GM12878 (cell line): ENCODE data around the gene KRTAP20-1. TPM values are rescaled to one million over a fixed set of nuclear protein-coding genes. Genes with fewer than 3 reads are reported as not detected.

ENCODE experiments used
- ATAC-seq: fragments of 200-7000 bp; cut with Tn5 transposase; 3 replicates; pipeline ENCODE4 v1.9.1; 2020; ENCODE audit warnings: mild to moderate bottlenecking, moderate library complexity
- BruUV-seq: library from RNA; stranded (reverse); fragments of 400-500 nt; replicated peaks from 2 replicates; lab custom pipeline; 2021; lab: Mats Ljungman, UMichigan
- CTCF ChIA-PET: fragments of 300-600 bp; sonication (Branson Sonifier 250); formaldehyde crosslinking; extraction: SDS; loops from one replicate; lab custom pipeline; 2021; ENCODE audit warnings: inconsistent platforms; lab: Yijun Ruan, JAX
- POLR2A ChIA-PET: fragments of 350-600 bp; formaldehyde crosslinking; extraction: SDS; loops from one replicate; lab custom pipeline; 2021; ENCODE audit warnings: inconsistent platforms; lab: Charles Lee
- RAD21 ChIA-PET: fragments of 300-600 bp; sonication (Branson Sonifier 250); formaldehyde crosslinking; loops from one replicate; lab custom pipeline; 2023; ENCODE audit warnings: antibody characterized with exemption; ENCODE audit not compliant: unreplicated experiment; lab: Charles Lee
- SMC1A ChIA-PET: fragments of 300-600 bp; sonication (Branson Sonifier 250); formaldehyde crosslinking; loops from one replicate; lab custom pipeline; 2023; ENCODE audit not compliant: unreplicated experiment, uncharacterized antibody; lab: Charles Lee
- DNase-seq: peaks from one replicate; pipeline ENCODE4 v3.0.0-alpha.2; 2011; ENCODE audit warnings: low read depth, low spot score
- FAIRE-seq: peaks from 3 replicates; lab custom pipeline; 2011; peaks lifted over from hg19 to GRCh38; lab: Jason Lieb, UNC
- H2AFZ ChIP-seq: 2 replicates; pipeline ENCODE4 v1.6.0; 2011; ENCODE audit warnings: low read depth, low read length, control low read depth; ENCODE audit not compliant: control insufficient read depth
- H3K27ac ChIP-seq: 2 replicates; pipeline ENCODE4 v1.5.1; 2011; ENCODE audit warnings: control low read depth; ENCODE audit not compliant: control insufficient read depth, insufficient read depth
- H3K27me3 ChIP-seq, 2 experiments: replicated peaks in 1 of 2; 2 replicates each; pipeline versions ENCODE4 v1.6.0 to v1.6.1; 2011; ENCODE audit warnings: low read length in 1 of 2; ENCODE audit not compliant: control insufficient read depth in 2 of 2, insufficient read depth in 2 of 2
- H3K36me3 ChIP-seq, 2 experiments: 2 replicates each; pipeline ENCODE4 v1.5.1; 2011; ENCODE audit warnings: low read length in 1 of 2; ENCODE audit not compliant: control insufficient read depth in 2 of 2, insufficient read depth in 2 of 2
- H3K4me1 ChIP-seq: 2 replicates; pipeline ENCODE4 v1.6.1; 2011; ENCODE audit warnings: mild to moderate bottlenecking, low read length, moderate library complexity, mixed read lengths; ENCODE audit not compliant: control insufficient read depth, insufficient read depth
- H3K4me2 ChIP-seq: 2 replicates; pipeline ENCODE4 v1.6.0; 2011; ENCODE audit warnings: control low read depth; ENCODE audit not compliant: control insufficient read depth, insufficient read depth
- H3K4me3 ChIP-seq: fragments of 200-600 bp; sonication (generic); 2 replicates; pipeline ENCODE4 v1.5.1; 2016
- H3K79me2 ChIP-seq: 2 replicates; pipeline ENCODE4 v1.6.0; 2011; ENCODE audit warnings: low read length; ENCODE audit not compliant: control insufficient read depth, insufficient read depth
- H3K9ac ChIP-seq: 2 replicates; pipeline ENCODE4 v1.8.0; 2011; ENCODE audit warnings: low read length, control low read depth, mixed read lengths; ENCODE audit not compliant: control insufficient read depth, insufficient read depth
- H3K9me3 ChIP-seq: replicated peaks from 3 replicates; pipeline ENCODE4 v1.5.1; 2011; ENCODE audit warnings: mild to moderate bottlenecking, low read length; ENCODE audit not compliant: control insufficient read depth, insufficient read depth
- H4K20me1 ChIP-seq: 2 replicates; pipeline ENCODE4 v1.6.0; 2011; ENCODE audit not compliant: control insufficient read depth, insufficient read depth
- CBX3 ChIP-seq: fragments of 200-600 bp; sonication (generic); IDR thresholded peaks from 2 replicates; pipeline ENCODE4 v1.6.1; 2016; ENCODE audit warnings: low read depth, borderline replicate concordance
- CHD4 ChIP-seq: fragments of 200-600 bp; sonication (generic); IDR thresholded peaks from 2 replicates; pipeline ENCODE4 v1.6.1; 2016; ENCODE audit warnings: mild to moderate bottlenecking
- MXI1 ChIP-seq: fragments of 150-350 bp; IDR thresholded peaks from 2 replicates; pipeline ENCODE4 v1.6.1; 2011; ENCODE audit warnings: low read depth, mild to moderate bottlenecking, inconsistent platforms, low read length, improper control_type of control experiment
- NFXL1 ChIP-seq: fragments of 450-650 bp; IDR thresholded peaks from 2 replicates; pipeline ENCODE4 v1.6.1; 2017; ENCODE audit warnings: antibody characterized with exemption, mild to moderate bottlenecking, borderline replicate concordance
- NFYB ChIP-seq: IDR thresholded peaks from 2 replicates; pipeline ENCODE4 v1.6.1; 2011; ENCODE audit warnings: low read depth, mild to moderate bottlenecking, low read length, improper control_type of control experiment, moderate library complexity; ENCODE audit not compliant: insufficient read depth
- SKIL ChIP-seq: fragments of 450-650 bp; IDR thresholded peaks from 2 replicates; pipeline ENCODE4 v1.6.1; 2017; ENCODE audit warnings: mild to moderate bottlenecking, low read depth, inconsistent platforms; ENCODE audit not compliant: poor library complexity, severe bottlenecking
- STAT3 ChIP-seq: IDR thresholded peaks from 2 replicates; pipeline ENCODE4 v1.6.1; 2011; ENCODE audit warnings: low read depth, low read length, improper control_type of control experiment
- ZNF207 ChIP-seq: fragments of 450-650 bp; IDR thresholded peaks from 2 replicates; pipeline ENCODE4 v1.6.1; 2014; ENCODE audit warnings: antibody characterized with exemption, mild to moderate bottlenecking, borderline replicate concordance
- WGBS: methylation state at CpG from one replicate; pipeline ENCODE4 v1.1.6; 2016; ENCODE audit warnings: low lambda C conversion rate; ENCODE audit not compliant: insufficient replicate concordance, insufficient coverage; ENCODE audit errors: missing lambda C conversion rate; 5-methylcytosine and 5-hydroxymethylcytosine counted together
- in situ Hi-C: fragments of 300-500 bp; cut with MboI; formaldehyde crosslinking; loops from 9 replicates; pipeline ENCODE4 v1.14.3; 2018; ENCODE audit warnings: mixed read lengths
- intact Hi-C: fragments of 100-400 bp; cut with micrococcal nuclease; formaldehyde crosslinking; loops from one replicate; pipeline ENCODE4 v1.14.2; 2022; ENCODE audit not compliant: unreplicated experiment
- polyA plus RNA-seq, 11 experiments: library from polyadenylated mRNA; depleted of rRNA in 4 of 11; unstranded in 6 of 11; stranded (reverse) in 5 of 11; fragments of >200 nt; fragmentation: Nextera tagmentation in 4 of 11; fragmentation: Illumina TruSeq in 1 of 11; extraction: Ambion mirVana in 4 of 11; extraction: Trizol in 1 of 11; gene quantifications; 1 replicate in 1 of 11; 2 replicates in 10 of 11; pipeline versions ENCODE4 v1.2.1 to v1.2.3, GENCODE V29; 2011 to 2016; ENCODE audit warnings: inconsistent platforms in 2 of 11, missing spikeins in 2 of 11, low read depth in 1 of 11
- total RNA-seq, 4 experiments: library from RNA; depleted of rRNA in 3 of 4; stranded (reverse); fragments of >200 nt in 3 of 4; fragmentation: Illumina TruSeq in 1 of 4; extraction: Trizol in 1 of 4; gene quantifications; 2 replicates each; pipeline versions ENCODE4 v1.2.1 to v1.2.3, GENCODE V29; 2013 to 2021
- TF ChIP-seq, protein P1 (sequence below): fragments of 450-650 bp; IDR thresholded peaks from 2 replicates; pipeline ENCODE4 v1.6.1; 2017; ENCODE audit warnings: antibody characterized with exemption, mild to moderate bottlenecking, moderate library complexity
- TF ChIP-seq, protein P2 (sequence below): fragments of 150-350 bp; IDR thresholded peaks from 2 replicates; pipeline ENCODE4 v1.6.1; 2016; ENCODE audit warnings: low read depth, low read length

Gene KRTAP20-1
- total and polyA plus RNA-seq, 10 of the 15 experiments (the other 5 are each of a cell fraction or from before 2014, with no cell fraction given) = not detected

- ATAC-seq (no peak), FAIRE-seq (no peak), DNase-seq (no peak)
- H4K20me1 ChIP-seq = no peaks in the 10 kb centered on the region
- POLR2A ChIA-PET = no interaction called here
- no peaks in the 10 kb centered on the region for H3K4me1 ChIP-seq
- RAD21 ChIA-PET = no interaction called here
- SMC1A ChIA-PET = no interaction called here
- no peak overlapping the region for H3K4me2 ChIP-seq
- H3K27me3 ChIP-seq = no peaks in the 10 kb centered on the region
- TF ChIP-seq, protein P1, sequence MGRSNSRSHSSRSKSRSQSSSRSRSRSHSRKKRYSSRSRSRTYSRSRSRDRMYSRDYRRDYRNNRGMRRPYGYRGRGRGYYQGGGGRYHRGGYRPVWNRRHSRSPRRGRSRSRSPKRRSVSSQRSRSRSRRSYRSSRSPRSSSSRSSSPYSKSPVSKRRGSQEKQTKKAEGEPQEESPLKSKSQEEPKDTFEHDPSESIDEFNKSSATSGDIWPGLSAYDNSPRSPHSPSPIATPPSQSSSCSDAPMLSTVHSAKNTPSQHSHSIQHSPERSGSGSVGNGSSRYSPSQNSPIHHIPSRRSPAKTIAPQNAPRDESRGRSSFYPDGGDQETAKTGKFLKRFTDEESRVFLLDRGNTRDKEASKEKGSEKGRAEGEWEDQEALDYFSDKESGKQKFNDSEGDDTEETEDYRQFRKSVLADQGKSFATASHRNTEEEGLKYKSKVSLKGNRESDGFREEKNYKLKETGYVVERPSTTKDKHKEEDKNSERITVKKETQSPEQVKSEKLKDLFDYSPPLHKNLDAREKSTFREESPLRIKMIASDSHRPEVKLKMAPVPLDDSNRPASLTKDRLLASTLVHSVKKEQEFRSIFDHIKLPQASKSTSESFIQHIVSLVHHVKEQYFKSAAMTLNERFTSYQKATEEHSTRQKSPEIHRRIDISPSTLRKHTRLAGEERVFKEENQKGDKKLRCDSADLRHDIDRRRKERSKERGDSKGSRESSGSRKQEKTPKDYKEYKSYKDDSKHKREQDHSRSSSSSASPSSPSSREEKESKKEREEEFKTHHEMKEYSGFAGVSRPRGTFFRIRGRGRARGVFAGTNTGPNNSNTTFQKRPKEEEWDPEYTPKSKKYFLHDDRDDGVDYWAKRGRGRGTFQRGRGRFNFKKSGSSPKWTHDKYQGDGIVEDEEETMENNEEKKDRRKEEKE = no peak
- no peak for TF ChIP-seq ZNF207
- TF ChIP-seq NFXL1 = no peak
- no peak for TF ChIP-seq MXI1
- TF ChIP-seq NFYB = no peak
- no peaks in the 10 kb centered on the region for H3K9me3 ChIP-seq
- no peak overlapping the region for H2AFZ ChIP-seq
- no peaks in the 10 kb centered on the region for H3K79me2 ChIP-seq
- H3K27ac ChIP-seq = no peak overlapping the region
- CTCF ChIA-PET = no interaction called here
- H3K4me3 ChIP-seq = no peak overlapping the region
- BruUV-seq = no TSS peak
- H3K9ac ChIP-seq = no peak overlapping the region
- intact Hi-C loops = no loop called here
- H3K36me3 ChIP-seq = no peaks in the 10 kb centered on the region
- in situ Hi-C loops = no loop called here
These were observed 3.9 kb downstream of the KRTAP20-1 start for GRCh38 chr21:30620080-30620479.

GRCh38 chr21:30620522-30620921, 4.3 kb downstream of the KRTAP20-1 start, which contains the start of gene KRTAP20-4:
TSS of gene KRTAP20-4 (plus strand) at chr21:30620627.
- Histone ChIP-seq H3K79me2 (no peaks in the 10 kb centered on the region), H3K4me1 (no peaks in the 10 kb centered on the region), H4K20me1 (no peaks in the 10 kb centered on the region), H3K27me3 (no peaks in the 10 kb centered on the region), H3K9ac (no peak within 1 kb of the TSS), H2AFZ (no peak within 1 kb of the TSS), H3K4me3 (no peak within 1 kb of the TSS), H3K9me3 (no peaks in the 10 kb centered on the region; the same call in 2 of the 3 replicates), H3K36me3 (no peaks in the 10 kb centered on the region), H3K27ac (no peak within 1 kb of the TSS), H3K4me2 (no peak within 1 kb of the TSS)
- in situ Hi-C loops (no loop called here), intact Hi-C loops (no loop called here)
- RAD21 ChIA-PET = no interaction called here
- no peak for DNase-seq
- POLR2A ChIA-PET = no interaction called here
- WGBS = 14% methylated on average over 3 of the region's 3 CpGs
- ATAC-seq = no peak
- CTCF ChIA-PET = no interaction called here
- SMC1A ChIA-PET = no interaction called here
- no peak for FAIRE-seq
- no TSS peak for BruUV-seq
- no peak for TF ChIP-seq SKIL
- TF ChIP-seq CBX3 = no peak
- TF ChIP-seq, protein P2, sequence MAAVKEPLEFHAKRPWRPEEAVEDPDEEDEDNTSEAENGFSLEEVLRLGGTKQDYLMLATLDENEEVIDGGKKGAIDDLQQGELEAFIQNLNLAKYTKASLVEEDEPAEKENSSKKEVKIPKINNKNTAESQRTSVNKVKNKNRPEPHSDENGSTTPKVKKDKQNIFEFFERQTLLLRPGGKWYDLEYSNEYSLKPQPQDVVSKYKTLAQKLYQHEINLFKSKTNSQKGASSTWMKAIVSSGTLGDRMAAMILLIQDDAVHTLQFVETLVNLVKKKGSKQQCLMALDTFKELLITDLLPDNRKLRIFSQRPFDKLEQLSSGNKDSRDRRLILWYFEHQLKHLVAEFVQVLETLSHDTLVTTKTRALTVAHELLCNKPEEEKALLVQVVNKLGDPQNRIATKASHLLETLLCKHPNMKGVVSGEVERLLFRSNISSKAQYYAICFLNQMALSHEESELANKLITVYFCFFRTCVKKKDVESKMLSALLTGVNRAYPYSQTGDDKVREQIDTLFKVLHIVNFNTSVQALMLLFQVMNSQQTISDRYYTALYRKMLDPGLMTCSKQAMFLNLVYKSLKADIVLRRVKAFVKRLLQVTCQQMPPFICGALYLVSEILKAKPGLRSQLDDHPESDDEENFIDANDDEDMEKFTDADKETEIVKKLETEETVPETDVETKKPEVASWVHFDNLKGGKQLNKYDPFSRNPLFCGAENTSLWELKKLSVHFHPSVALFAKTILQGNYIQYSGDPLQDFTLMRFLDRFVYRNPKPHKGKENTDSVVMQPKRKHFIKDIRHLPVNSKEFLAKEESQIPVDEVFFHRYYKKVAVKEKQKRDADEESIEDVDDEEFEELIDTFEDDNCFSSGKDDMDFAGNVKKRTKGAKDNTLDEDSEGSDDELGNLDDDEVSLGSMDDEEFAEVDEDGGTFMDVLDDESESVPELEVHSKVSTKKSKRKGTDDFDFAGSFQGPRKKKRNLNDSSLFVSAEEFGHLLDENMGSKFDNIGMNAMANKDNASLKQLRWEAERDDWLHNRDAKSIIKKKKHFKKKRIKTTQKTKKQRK = no peak
- TF ChIP-seq CHD4 = no peak
- no peak for TF ChIP-seq STAT3
